ENCODE data around the gene DBT.

Gene DBT

GRCh38 chr1:100164216-100164615 lies 85.4 kb downstream of the DBT start:
- TF ChIP-seq CTCF (IDR thresholded peaks at IDR 0.05; ENCODE audit: borderline replicate concordance, insufficient read depth, low read depth, low read length) = no peak
- H3K4me3 ChIP-seq (ENCODE audit: low read depth, low read length) = no peak overlapping the region

GRCh38 chr1:100162881-100163280 lies 86.8 kb downstream of the DBT start:
- no peak overlapping the region for H3K4me3 ChIP-seq (ENCODE audit: low read depth, low read length)
- no peak for TF ChIP-seq CTCF (IDR thresholded peaks at IDR 0.05; ENCODE audit: borderline replicate concordance, insufficient read depth, low read depth, low read length)

GRCh38 chr1:100152271-100152670 lies 97.4 kb downstream of the DBT start:
- no peak overlapping the region for H3K4me3 ChIP-seq (ENCODE audit: low read depth, low read length)
- no peak for TF ChIP-seq CTCF (IDR thresholded peaks at IDR 0.05; ENCODE audit: borderline replicate concordance, insufficient read depth, low read depth, low read length)

- TF ChIP-seq CTCF (IDR thresholded peaks at IDR 0.05; ENCODE audit: borderline replicate concordance, insufficient read depth, low read depth, low read length) = no peak
- H3K4me3 ChIP-seq (ENCODE audit: low read depth, low read length) = no peak overlapping the region
Observed at GRCh38 chr1:100151679-100152078, 98.0 kb downstream of the DBT start.

- TF ChIP-seq CTCF (IDR thresholded peaks at IDR 0.05; ENCODE audit: borderline replicate concordance, insufficient read depth, low read depth, low read length) = no peak
- H3K4me3 ChIP-seq (ENCODE audit: low read depth, low read length) = no peak overlapping the region
Observed at GRCh38 chr1:100147875-100148274, 101.8 kb downstream of the DBT start.

- no peak for TF ChIP-seq CTCF (IDR thresholded peaks at IDR 0.05; ENCODE audit: borderline replicate concordance, insufficient read depth, low read depth, low read length)
- no peak overlapping the region for H3K4me3 ChIP-seq (ENCODE audit: low read depth, low read length)
Observed at GRCh38 chr1:100146958-100147357, 102.7 kb downstream of the DBT start.

GRCh38 chr1:100145116-100145515 lies 104.5 kb downstream of the DBT start:
- TF ChIP-seq CTCF (IDR thresholded peaks at IDR 0.05; ENCODE audit: borderline replicate concordance, insufficient read depth, low read depth, low read length) = no peak
- no peak overlapping the region for H3K4me3 ChIP-seq (ENCODE audit: low read depth, low read length)

Measured in GM12875 (cell line).